Measurements from ENCODE around the gene PIK3C2G.

The PIK3C2G gene

GRCh38 chr12:18345021-18345735 is 83.9 kb downstream of the PIK3C2G start:
- DNase-seq = no peak

DNA sequence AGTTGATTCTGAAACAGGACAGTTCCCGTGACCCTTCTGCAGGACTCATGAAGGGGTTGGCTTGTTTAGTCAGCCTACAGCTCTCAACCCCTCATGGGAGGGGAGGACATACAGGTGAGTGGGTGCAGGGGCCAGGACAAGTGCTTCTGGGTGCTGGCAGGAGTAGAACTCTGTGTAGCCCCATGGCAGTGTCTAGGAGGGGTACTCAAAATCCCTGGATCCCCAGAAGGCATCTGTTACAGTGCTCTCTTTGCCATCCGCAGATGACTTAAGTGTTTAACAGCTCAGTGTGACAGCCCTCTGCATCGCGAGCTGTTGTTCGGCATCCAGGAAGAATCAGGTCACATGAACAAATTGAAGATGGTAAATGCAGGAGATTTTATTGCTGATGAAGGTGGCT is 91.0 kb downstream of the PIK3C2G start:
- DNase-seq = no peak

- DNase-seq = no peak
Measured at GRCh38 chr12:18355429-18355828, 94.1 kb downstream of the PIK3C2G start.

DNA sequence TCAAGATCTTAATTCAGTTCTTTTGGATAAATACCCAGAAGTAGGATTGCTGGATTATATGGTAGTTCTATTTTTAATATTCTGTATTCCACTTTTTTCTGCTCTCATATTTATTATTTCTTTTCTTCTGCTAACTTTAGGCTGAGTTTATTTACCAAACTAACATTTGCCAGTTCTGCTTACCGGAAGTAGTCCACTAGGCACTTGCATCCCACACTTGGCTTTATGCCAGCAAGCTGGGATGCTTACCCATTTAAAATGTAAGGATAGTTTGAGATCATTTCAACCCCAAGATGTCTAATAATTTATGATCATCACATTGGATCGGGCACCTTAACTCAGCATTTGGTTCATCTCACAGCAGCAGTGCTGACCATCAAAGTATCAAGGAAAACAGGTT is 96.8 kb downstream of the PIK3C2G start:
- no peak for DNase-seq

DNA sequence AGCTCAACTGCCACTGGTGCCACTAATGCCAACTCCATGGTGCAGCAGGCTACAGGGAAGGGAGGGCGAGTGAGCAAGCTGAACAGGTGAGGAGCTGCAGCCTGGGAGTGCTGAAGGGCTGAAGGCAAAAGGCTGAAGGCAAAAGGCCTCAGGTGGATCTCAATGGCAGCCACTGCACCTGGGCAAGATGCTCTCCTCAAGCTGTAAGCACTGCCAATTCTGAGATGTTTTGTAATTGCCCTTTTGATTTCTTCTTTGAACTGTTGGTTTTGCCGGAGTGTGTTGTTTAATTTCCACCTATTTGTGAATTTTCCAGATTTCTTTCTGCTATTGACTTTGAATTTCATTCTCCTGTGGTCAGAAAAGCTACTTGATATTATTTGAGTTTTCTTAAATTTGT is 97.6 kb downstream of the PIK3C2G start:
- DNase-seq = no peak

DNA sequence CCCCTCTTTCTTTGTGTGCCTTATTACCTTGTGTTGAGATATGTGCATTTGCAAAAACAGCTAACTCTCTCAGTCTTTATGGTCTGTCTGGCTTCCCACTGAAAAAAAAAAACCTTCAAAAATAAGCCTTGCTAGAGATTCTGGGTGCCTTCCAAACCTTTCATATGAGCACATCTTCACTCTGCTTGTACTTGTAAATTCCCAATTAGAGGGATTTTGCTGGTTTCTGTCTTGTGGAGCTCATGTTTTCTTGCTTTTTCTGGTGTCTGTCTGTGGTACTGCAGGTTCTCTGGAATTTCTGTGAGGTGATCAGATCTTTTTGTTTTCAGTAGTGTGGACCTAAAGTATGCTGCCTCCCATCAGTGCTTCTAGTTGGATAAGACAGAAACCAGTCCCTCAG is 100.1 kb downstream of the PIK3C2G start:
- no peak for DNase-seq

GRCh38 chr12:18363321-18363720 is 102.0 kb downstream of the PIK3C2G start:
- no peak for DNase-seq

DNA sequence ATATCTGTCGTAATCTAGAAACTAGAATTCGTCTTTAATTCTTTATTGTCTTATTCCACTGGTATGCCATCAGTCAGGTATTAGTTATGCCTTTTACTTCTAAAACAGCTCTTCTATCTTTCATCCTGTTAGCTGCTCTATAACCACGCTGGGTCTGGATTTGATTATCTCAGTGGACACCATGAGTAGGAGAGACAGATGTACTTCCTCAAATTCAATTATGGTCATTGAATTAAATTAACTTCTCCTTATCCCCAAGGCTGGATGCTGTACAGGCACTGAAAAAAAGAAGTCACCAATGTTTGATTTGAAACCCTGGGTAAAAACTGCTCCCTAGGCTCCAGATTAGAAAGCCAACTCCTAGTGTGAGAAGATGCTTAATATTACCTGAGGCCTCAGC is 107.3 kb downstream of the PIK3C2G start:
- DNase-seq = no peak

- DNase-seq = no peak
Measured at GRCh38 chr12:18373181-18373580, 111.9 kb downstream of the PIK3C2G start.

- DNase-seq = no peak
Measured at GRCh38 chr12:18375131-18375530, 113.8 kb downstream of the PIK3C2G start.

DNA sequence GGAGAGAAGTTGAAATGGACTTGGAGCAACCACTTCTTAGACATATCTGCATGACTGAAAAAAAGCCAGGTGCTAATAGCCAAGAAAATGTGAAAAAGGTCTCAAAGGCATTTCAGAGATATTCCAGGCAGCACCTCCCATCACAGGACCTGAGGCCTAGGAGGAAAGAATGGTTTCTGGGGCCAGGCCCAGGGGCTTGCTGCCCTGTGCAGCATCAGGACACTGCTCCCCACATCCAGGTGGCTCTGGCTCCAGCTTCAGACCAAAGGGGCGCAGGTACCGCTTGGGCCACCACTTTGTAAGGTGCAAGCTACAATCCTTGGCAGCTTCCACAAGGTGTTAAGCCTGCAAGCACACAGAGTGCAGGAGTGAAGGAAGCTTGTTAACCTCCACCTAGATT is 114.3 kb downstream of the PIK3C2G start:
- no peak for DNase-seq

DNA sequence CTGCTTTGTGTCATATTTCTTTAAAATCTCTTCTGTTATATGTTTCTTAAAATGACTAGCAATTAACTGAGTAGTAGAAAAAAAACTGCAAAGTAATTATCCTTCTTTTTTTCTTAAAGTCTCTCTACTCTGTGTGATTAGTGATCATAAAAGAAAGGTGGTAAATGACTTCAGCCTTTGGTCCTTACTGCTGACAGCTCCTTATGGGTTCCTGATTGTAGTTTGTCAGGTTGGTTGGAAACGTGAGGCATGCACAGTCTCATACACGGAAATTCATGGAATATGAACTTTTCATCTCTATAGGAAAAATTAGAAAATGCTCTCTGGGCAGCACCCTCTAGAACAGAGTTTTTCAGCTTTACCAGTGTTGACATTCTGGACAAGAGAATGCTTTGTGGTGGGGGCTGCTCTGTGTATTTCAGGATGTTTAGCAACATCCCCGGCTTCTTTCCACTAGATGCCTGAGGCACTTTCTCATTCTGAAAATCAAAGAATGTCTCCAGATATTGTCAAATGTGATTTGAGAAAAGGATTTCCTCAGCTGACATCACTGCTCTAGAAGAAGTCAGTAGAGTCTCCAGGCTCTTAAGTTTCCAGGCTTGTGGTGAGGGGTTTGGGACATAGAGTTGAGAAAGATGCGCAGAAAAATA is 121.0 kb downstream of the PIK3C2G start:
- DNase-seq = no peak

- no peak for DNase-seq
Measured at GRCh38 chr12:18383203-18383602, 121.9 kb downstream of the PIK3C2G start.

DNA sequence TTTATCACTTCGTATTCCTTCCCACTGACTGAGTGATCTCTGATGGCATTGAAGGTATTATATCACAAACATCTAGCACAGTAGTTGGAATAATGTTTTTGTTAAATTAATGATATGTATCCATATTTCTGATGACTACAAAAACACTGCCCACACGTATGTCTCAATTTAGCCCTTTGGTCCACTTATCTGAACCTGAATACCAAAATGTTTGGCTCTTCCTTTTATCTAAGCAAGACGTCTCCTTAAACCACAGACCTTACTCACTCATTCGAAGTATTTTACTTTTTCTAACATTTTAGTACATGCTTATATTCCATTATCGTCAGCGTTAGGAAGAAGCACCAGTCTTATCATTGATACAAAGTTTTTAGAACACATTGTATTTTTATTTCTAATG is 126.4 kb downstream of the PIK3C2G start:
- DNase-seq = no peak

DNA sequence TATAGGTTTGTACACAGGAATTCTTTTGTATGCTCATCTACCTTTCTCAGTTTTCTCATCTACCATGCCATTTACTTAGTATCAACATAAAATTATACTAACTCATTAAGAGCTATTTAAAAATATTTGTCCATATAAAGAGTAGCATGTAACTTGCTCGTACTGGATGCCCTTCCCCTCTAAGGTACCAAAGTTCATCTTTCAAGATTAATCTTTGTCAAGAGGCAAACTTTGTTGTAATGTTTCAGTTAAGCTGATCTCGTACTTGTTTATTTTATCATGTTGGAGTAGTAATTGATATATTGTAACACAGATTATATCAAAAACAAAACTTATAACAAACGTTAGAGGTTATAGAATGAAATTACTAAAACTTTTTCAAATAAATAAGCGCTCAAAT is 128.5 kb downstream of the PIK3C2G start:
- DNase-seq = no peak

- no peak for DNase-seq
Measured at GRCh38 chr12:18391151-18391550, 129.8 kb downstream of the PIK3C2G start.

DNA sequence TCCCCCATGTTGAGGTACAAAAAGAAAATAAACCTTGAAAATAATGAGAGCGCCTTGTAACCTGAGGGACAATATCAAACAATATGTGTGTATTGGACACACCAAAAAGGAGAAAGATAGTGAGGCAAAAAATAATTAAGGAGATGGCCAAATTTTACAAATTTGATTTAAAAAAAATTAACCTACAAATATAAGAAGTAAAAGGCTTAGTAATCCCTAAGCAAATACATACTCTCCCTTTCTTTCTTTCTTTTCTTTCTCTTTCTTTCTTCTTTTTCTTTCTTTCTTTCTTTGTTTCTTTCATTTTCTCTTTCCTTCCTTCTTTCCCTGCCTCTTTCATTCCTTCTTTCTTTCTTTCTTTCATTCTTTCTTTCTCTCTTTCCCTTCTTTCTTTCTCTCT is 133.4 kb downstream of the PIK3C2G start:
- DNase-seq = no peak

DNA sequence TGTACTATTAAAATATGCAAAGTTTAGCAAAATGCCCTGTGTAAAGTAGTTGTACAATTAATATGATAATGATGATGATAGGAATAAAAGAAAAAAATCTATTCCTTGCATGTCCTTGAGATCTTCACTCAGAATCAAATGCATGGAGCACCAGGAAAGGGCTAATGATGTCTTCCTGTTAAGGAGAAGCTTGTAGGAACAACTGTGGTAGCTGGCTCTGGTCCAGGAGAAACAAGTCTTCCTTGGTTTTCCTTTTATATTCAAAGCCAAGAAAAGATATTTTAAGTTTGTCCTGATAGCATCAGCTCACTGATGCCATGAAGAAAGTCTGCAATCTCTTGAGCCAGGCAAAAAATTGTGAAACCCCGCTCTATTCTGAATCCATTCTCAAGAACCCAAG is 138.9 kb downstream of the PIK3C2G start:
- DNase-seq = no peak

DNA sequence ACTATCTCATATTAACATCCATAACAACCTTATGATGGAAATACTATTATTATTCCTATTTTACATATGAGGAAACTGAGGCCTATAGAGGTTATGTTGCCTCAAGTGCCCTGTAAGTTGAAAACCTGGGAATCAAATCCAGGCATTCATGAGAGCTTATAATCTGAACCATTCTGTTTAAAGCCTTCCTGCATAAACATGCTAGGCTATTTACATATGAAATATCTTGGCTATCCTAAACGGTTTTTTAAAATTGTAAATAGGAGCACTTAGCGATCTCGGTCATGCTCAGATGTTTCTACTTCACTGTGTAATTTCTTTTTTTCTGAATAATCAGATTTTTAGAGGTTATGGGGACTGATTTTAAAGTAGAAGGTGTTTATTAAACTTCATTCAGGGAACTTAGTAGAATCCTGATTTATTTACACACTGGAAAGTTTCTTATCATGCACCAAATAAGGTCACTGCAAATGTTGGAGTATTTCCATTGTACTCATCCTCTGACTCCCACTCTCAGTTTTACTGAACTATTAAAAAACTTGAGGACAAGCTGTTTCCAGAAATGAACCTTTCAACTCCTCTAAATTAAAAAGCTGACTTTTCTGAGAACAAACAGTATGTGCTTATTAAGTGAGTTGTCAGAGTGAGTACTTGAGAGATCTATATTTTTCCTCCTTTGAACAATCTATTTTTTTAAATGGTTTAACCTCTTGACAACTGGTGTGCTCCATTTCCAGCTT is 141.7 kb downstream of the PIK3C2G start:
- no peak for DNase-seq

DNA sequence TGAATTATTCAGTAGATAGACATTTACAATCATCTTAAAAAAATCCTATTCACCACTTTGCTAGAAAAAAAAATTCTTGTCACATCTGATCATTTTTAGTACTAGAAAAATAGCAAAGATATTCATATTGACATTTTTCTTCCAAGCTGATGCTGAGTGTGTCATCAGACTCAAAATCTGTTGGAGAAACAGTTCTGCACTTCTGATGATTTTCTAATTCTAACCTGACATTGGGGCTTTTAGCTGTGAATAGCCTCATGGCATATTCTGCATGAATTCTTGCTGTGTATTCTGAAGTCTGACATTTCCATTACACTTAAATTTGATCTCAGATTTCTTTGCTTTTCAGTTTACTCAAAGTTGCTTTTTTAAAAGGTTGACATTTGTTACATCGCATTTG is 150.1 kb downstream of the PIK3C2G start:
- no peak for DNase-seq

- no peak for DNase-seq
Measured at GRCh38 chr12:18414671-18415070, 153.4 kb downstream of the PIK3C2G start.

- DNase-seq = no peak
Measured at GRCh38 chr12:18415227-18415626, 153.9 kb downstream of the PIK3C2G start.

GRCh38 chr12:18416412-18416811 is 155.1 kb downstream of the PIK3C2G start:
- no peak for DNase-seq

DNA sequence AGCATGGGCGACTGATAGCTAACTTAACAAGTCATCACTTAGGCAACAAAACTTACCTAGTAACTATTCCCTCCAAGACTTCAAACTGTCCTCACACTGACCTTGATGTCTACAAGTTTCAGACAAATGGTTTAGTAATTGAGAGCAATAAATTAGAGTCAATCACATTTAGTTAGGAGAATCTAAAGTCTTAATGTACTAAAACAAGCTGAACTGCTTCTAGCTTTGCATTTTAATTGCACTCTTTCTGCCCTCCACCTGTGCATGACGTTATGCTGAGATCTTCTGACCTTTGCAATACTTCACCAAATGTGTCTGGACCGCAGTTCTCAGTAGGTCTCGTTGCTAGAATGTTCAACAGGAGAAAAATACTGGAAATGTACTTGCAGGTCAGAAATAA is 158.0 kb downstream of the PIK3C2G start:
- no peak for DNase-seq

Measured in CD4-positive, alpha-beta T cell treated with Interleukin-17A for 1 hour (primary cell).